Vagina (tissue), 2 donors: ENCODE results near the gene SNX27. TPM values are rescaled to one million over a fixed set of nuclear protein-coding genes. Genes with fewer than 3 reads are reported as not detected.
"Not testable (repeated sequence)": the region's sequence is repeated elsewhere in the genome, so short reads cannot be mapped to it uniquely, and the experiment has no call there.

Experiments used
- DNase-seq, 2 donors: peaks; one replicate each; pipeline ENCODE4 v3.0.0-alpha.2; 2017; ENCODE audit errors: extremely low spot score in 2 of 2
- H3K27ac ChIP-seq: fragments of 200-600 bp; sonication (generic); one replicate; pipeline ENCODE4 v1.5.1; 2019
- H3K27me3 ChIP-seq: fragments of 200-600 bp; sonication (generic); one replicate; pipeline ENCODE4 v1.5.1; 2019
- H3K36me3 ChIP-seq, 2 donors: fragments of 200-600 bp; sonication (generic); one replicate each; pipeline ENCODE4 v1.5.1; 2017 to 2019
- H3K4me1 ChIP-seq: fragments of 200-600 bp; sonication (generic); one replicate; pipeline ENCODE4 v1.5.1; 2019
- H3K4me3 ChIP-seq, 2 donors: fragments of 200-600 bp; sonication (generic); 1 replicate in 1 of 2; 2 replicates in 1 of 2; pipeline ENCODE4 v1.5.1; 2016 to 2019
- H3K9me3 ChIP-seq: fragments of 200-600 bp; sonication (generic); one replicate; pipeline ENCODE4 v1.5.1; 2019
- CTCF ChIP-seq, 3 experiments: fragments of 450-650 bp in 2 of 3; fragments of 200-600 bp in 1 of 3; sonication (generic) in 1 of 3; IDR thresholded peaks; one replicate each; pipeline ENCODE4 v1.5.1; 2017 to 2019; ENCODE audit warnings: antibody characterized with exemption in 3 of 3, mild to moderate bottlenecking in 2 of 3, moderate library complexity in 2 of 3
- POLR2A ChIP-seq, 2 donors: fragments of 450-650 bp; IDR thresholded peaks; one replicate each; pipeline ENCODE4 v1.6.1; 2017; ENCODE audit warnings: antibody characterized with exemption in 2 of 2, mild to moderate bottlenecking in 2 of 2, moderate library complexity in 2 of 2
- POLR2AphosphoS5 ChIP-seq, 2 donors: sonication (generic); formaldehyde crosslinking; IDR thresholded peaks; one replicate each; pipeline ENCODE4 v1.9.0; 2017; ENCODE audit warnings: antibody characterized with exemption in 2 of 2, mild to moderate bottlenecking in 2 of 2, low read depth in 1 of 2; ENCODE audit not compliant: insufficient read depth in 1 of 2
- intact Hi-C: fragments of 100-400 bp; cut with DNase I; formaldehyde crosslinking; loops from one replicate; pipeline ENCODE4 v1.15.1; 2023
- total RNA-seq: library from RNA; depleted of rRNA; stranded (reverse); fragments of >200 nt; gene quantifications from one replicate; pipeline ENCODE4 v1.2.3, GENCODE V29; 2016

The SNX27 gene
- total RNA-seq, 1 donor from 2014 or later = 50.6 TPM

DNA sequence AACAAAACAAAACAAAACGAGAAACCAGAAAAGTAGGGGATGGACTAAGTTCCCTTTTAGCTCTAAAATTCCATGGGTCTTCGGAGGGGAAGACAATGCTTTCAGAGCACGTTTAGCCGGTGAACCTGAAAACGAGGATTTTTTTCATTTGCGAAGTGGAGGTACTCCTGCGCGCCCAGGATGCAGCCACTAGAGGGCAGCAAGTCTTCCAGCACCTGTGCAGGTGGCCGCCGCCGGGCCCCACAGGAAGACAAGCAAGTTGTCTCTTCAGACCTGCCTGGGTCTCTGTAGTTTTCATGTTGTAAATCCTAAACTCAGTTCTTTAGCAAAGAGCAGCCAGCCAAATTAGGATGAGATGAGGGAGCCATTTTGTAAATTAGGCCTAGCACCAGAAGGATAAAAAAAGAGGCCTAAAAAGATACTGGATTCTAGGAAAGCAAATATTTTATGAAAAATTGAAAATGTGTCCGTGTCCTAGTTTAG lies 17.7 kb upstream of the SNX27 start:
- no peak overlapping the region for H3K27ac ChIP-seq
- H3K36me3 ChIP-seq = no peaks in the 10 kb centered on the region
- no peak for DNase-seq
- intact Hi-C loops = loop anchor here (5.0 kb wide), 1 partner anchor 138 kb away; no protein-coding TSS in a partner anchor
- TF ChIP-seq POLR2AphosphoS5 (IDR thresholded peaks at IDR 0.05; ENCODE audit: insufficient read depth in 1 of 2, low read depth in 1 of 2) = no peak
- TF ChIP-seq CTCF (IDR thresholded peaks at IDR 0.05) = peak; percentile 61 to 84 (median 75)
- no peaks in the 10 kb centered on the region for H3K9me3 ChIP-seq
- no peaks in the 10 kb centered on the region for H3K27me3 ChIP-seq
- no peaks in the 10 kb centered on the region for H3K4me1 ChIP-seq
- no peak overlapping the region for H3K4me3 ChIP-seq

- DNase-seq = no peak
- intact Hi-C loops = no loop called here
- Histone ChIP-seq H3K27ac (no peak overlapping the region), H3K9me3 (no peaks in the 10 kb centered on the region), H3K27me3 (no peaks in the 10 kb centered on the region), H3K4me1 (no peaks in the 10 kb centered on the region), H3K36me3 (no peaks in the 10 kb centered on the region), H3K4me3 (no peak overlapping the region)
- TF ChIP-seq POLR2A (IDR thresholded peaks at IDR 0.05) (no peak), POLR2AphosphoS5 (IDR thresholded peaks at IDR 0.05; ENCODE audit: insufficient read depth in 1 of 2, low read depth in 1 of 2) (no peak), CTCF (IDR thresholded peaks at IDR 0.05) (no peak)
Observed at GRCh38 chr1:151596166-151596953, 15.5 kb upstream of the SNX27 start.

DNA sequence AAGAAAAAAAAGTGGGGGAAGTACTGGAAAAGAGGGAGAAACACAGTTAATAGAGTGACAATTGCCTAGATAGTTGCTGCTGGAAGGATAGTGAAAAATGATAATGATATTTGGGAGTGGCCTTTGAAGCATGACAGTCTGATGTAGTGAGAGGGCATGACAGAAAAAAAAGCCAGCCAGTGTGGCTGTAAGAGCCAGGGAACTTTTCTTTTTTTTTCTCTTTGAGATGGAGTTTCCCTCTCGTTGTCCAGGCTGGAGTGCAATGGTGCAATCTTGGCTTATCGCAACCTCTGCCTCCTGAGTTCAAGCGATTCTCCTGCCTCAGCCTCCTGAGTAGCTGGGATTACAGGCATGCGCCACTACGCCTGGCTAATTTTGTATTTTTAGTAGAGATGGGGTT lies 9.3 kb upstream of the SNX27 start:
- H3K27ac ChIP-seq, DNase-seq, H3K4me1 ChIP-seq, H3K36me3 ChIP-seq, H3K27me3 ChIP-seq, H3K9me3 ChIP-seq, intact Hi-C loops, H3K4me3 ChIP-seq: not testable (repeated sequence)

DNA sequence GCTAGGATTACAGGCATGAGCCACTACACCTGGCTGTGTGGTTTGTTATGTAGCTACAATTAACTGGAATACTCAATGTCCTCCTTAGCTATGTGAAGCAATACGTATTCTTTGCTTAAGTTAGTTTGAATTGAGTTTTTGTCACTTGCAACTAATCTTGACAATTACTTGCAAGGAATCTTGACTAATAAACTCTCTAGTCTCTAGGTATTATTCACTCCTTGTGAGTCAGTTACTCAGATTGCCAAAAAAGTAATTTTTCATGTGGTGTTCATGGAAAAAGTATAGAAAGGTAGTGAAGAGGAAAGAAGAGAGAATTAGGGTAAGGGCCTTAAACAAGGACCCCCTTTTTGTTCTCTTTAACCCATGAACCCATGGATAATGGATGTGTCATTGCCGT lies 7.6 kb upstream of the SNX27 start:
- no peaks in the 10 kb centered on the region for H3K4me1 ChIP-seq
- no peak overlapping the region for H3K27ac ChIP-seq
- no peak for TF ChIP-seq POLR2AphosphoS5 (IDR thresholded peaks at IDR 0.05; ENCODE audit: insufficient read depth in 1 of 2, low read depth in 1 of 2)
- H3K36me3 ChIP-seq = no peaks in the 10 kb centered on the region
- intact Hi-C loops = no loop called here
- H3K27me3 ChIP-seq = no peaks in the 10 kb centered on the region
- H3K9me3 ChIP-seq = no peaks in the 10 kb centered on the region
- no peak for DNase-seq
- H3K4me3 ChIP-seq = no peak overlapping the region

GRCh38 chr1:151606384-151606783 lies 5.5 kb upstream of the SNX27 start:
- intact Hi-C loops = no loop called here
- Histone ChIP-seq H3K4me1 (peaks cover 4% of the 10 kb centered on the region), H3K36me3 (no peaks in the 10 kb centered on the region), H3K27ac (no peak overlapping the region), H3K9me3 (no peaks in the 10 kb centered on the region), H3K4me3 (no peak overlapping the region), H3K27me3 (no peaks in the 10 kb centered on the region)
- TF ChIP-seq POLR2AphosphoS5 (IDR thresholded peaks at IDR 0.05; ENCODE audit: insufficient read depth in 1 of 2, low read depth in 1 of 2) (no peak), CTCF (IDR thresholded peaks at IDR 0.05) (no peak), POLR2A (IDR thresholded peaks at IDR 0.05) (no peak)
- no peak for DNase-seq

DNA sequence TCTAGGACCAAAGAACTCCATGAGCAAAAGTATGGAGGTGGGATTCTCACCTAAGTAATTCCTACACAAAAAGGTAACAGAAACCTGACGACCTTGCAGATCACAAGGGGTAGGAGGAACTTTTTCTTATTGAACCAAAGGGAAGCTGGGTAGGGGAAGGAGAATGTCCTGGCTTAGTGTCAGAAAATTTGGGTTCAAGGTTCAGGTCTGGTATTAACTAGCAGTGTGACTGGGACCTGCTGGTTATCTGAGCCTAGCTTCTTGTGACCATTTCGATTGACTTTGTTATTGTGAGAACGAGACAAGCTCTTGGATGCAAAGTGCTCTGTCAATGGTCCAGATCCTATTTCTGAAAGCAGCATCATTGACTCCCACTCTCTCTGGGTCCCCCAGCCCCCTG lies 5.0 kb upstream of the SNX27 start:
- TF ChIP-seq CTCF (IDR thresholded peaks at IDR 0.05) = no peak
- no peak for TF ChIP-seq POLR2A (IDR thresholded peaks at IDR 0.05)
- no peak for TF ChIP-seq POLR2AphosphoS5 (IDR thresholded peaks at IDR 0.05; ENCODE audit: insufficient read depth in 1 of 2, low read depth in 1 of 2)
- no peak overlapping the region for H3K4me3 ChIP-seq
- intact Hi-C loops = no loop called here
- no peaks in the 10 kb centered on the region for H3K36me3 ChIP-seq
- H3K27ac ChIP-seq = no peak overlapping the region
- H3K9me3 ChIP-seq = no peaks in the 10 kb centered on the region
- DNase-seq = no peak
- no peaks in the 10 kb centered on the region for H3K27me3 ChIP-seq
- peaks cover 7% of the 10 kb centered on the region for H3K4me1 ChIP-seq
